ENCODE measurements around the gene NHSL2.

Gene NHSL2

GRCh38 chrX:72081605-72082320, 171.1 kb downstream of the NHSL2 start:
- H3K9me3 ChIP-seq (ENCODE audit: control insufficient read depth in 1 of 2, low read length in 2 of 2), result no peaks in the 10 kb centered on the region
- H3K4me1 ChIP-seq (ENCODE audit: control insufficient read depth in 1 of 2, insufficient read depth in 2 of 2, low read length in 2 of 2), result no peaks in the 10 kb centered on the region
- H3K27me3 ChIP-seq (ENCODE audit: control insufficient read depth in 1 of 2, insufficient read depth in 2 of 2, low read length in 2 of 2), result no peaks in the 10 kb centered on the region
- no peaks in the 10 kb centered on the region for H3K36me3 ChIP-seq (ENCODE audit: control insufficient read depth in 1 of 2, insufficient read depth in 2 of 2, low read length in 2 of 2)
- H3K4me3 ChIP-seq (ENCODE audit: low read depth in 1 of 2, low read length in 2 of 2), result no peak overlapping the region
- no peak overlapping the region for H3K9ac ChIP-seq (ENCODE audit: low read depth in 1 of 2, low read length in 2 of 2)
- no peak overlapping the region for H3K27ac ChIP-seq (ENCODE audit: low read depth, low read length)

- H3K9ac ChIP-seq (ENCODE audit: low read depth in 1 of 2, low read length in 2 of 2), result no peak overlapping the region
- no peaks in the 10 kb centered on the region for H3K4me1 ChIP-seq (ENCODE audit: control insufficient read depth in 1 of 2, insufficient read depth in 2 of 2, low read length in 2 of 2)
- no peaks in the 10 kb centered on the region for H3K9me3 ChIP-seq (ENCODE audit: control insufficient read depth in 1 of 2, low read length in 2 of 2)
- H3K27ac ChIP-seq (ENCODE audit: low read depth, low read length), result no peak overlapping the region
- H3K36me3 ChIP-seq (ENCODE audit: control insufficient read depth in 1 of 2, insufficient read depth in 2 of 2, low read length in 2 of 2), result no peaks in the 10 kb centered on the region
- H3K4me3 ChIP-seq (ENCODE audit: low read depth in 1 of 2, low read length in 2 of 2), result no peak overlapping the region
- H3K27me3 ChIP-seq (ENCODE audit: control insufficient read depth in 1 of 2, insufficient read depth in 2 of 2, low read length in 2 of 2), result no peaks in the 10 kb centered on the region
Observed at GRCh38 chrX:72083291-72083690, 172.6 kb downstream of the NHSL2 start.

- no peaks in the 10 kb centered on the region for H3K27me3 ChIP-seq (ENCODE audit: control insufficient read depth in 1 of 2, insufficient read depth in 2 of 2, low read length in 2 of 2)
- no peak overlapping the region for H3K27ac ChIP-seq (ENCODE audit: low read depth, low read length)
- H3K9ac ChIP-seq (ENCODE audit: low read depth in 1 of 2, low read length in 2 of 2), result no peak overlapping the region
Observed at GRCh38 chrX:72084114-72084513, 173.5 kb downstream of the NHSL2 start.

GRCh38 chrX:72086995-72087394, 176.3 kb downstream of the NHSL2 start:
- Histone ChIP-seq H3K36me3 (ENCODE audit: control insufficient read depth in 1 of 2, insufficient read depth in 2 of 2, low read length in 2 of 2) (no peaks in the 10 kb centered on the region), H3K9me3 (ENCODE audit: control insufficient read depth in 1 of 2, low read length in 2 of 2) (no peaks in the 10 kb centered on the region), H3K4me1 (ENCODE audit: control insufficient read depth in 1 of 2, insufficient read depth in 2 of 2, low read length in 2 of 2) (no peaks in the 10 kb centered on the region), H3K27ac (ENCODE audit: low read depth, low read length) (no peak overlapping the region), H3K9ac (ENCODE audit: low read depth in 1 of 2, low read length in 2 of 2) (no peak overlapping the region), H3K27me3 (ENCODE audit: control insufficient read depth in 1 of 2, insufficient read depth in 2 of 2, low read length in 2 of 2) (no peaks in the 10 kb centered on the region), H3K4me3 (ENCODE audit: low read depth in 1 of 2, low read length in 2 of 2) (no peak overlapping the region)

More at GRCh38 chrX:72084114-72084513, 173.5 kb downstream of the NHSL2 start:
- Histone ChIP-seq H3K36me3 (ENCODE audit: control insufficient read depth in 1 of 2, insufficient read depth in 2 of 2, low read length in 2 of 2) (no peaks in the 10 kb centered on the region), H3K9me3 (ENCODE audit: control insufficient read depth in 1 of 2, low read length in 2 of 2) (no peaks in the 10 kb centered on the region), H3K4me3 (ENCODE audit: low read depth in 1 of 2, low read length in 2 of 2) (no peak overlapping the region), H3K4me1 (ENCODE audit: control insufficient read depth in 1 of 2, insufficient read depth in 2 of 2, low read length in 2 of 2) (no peaks in the 10 kb centered on the region)

GRCh38 chrX:72088761-72089160, 178.1 kb downstream of the NHSL2 start:
- no peaks in the 10 kb centered on the region for H3K36me3 ChIP-seq (ENCODE audit: control insufficient read depth in 1 of 2, insufficient read depth in 2 of 2, low read length in 2 of 2)
- H3K4me1 ChIP-seq (ENCODE audit: control insufficient read depth in 1 of 2, insufficient read depth in 2 of 2, low read length in 2 of 2), result no peaks in the 10 kb centered on the region
- H3K9me3 ChIP-seq (ENCODE audit: control insufficient read depth in 1 of 2, low read length in 2 of 2), result no peaks in the 10 kb centered on the region
- H3K9ac ChIP-seq (ENCODE audit: low read depth in 1 of 2, low read length in 2 of 2), result no peak overlapping the region
- no peak overlapping the region for H3K27ac ChIP-seq (ENCODE audit: low read depth, low read length)
- H3K27me3 ChIP-seq (ENCODE audit: control insufficient read depth in 1 of 2, insufficient read depth in 2 of 2, low read length in 2 of 2), result no peaks in the 10 kb centered on the region
- no peak overlapping the region for H3K4me3 ChIP-seq (ENCODE audit: low read depth in 1 of 2, low read length in 2 of 2)

GRCh38 chrX:72089254-72089653, 178.6 kb downstream of the NHSL2 start:
- Histone ChIP-seq H3K27me3 (ENCODE audit: control insufficient read depth in 1 of 2, insufficient read depth in 2 of 2, low read length in 2 of 2) (no peaks in the 10 kb centered on the region), H3K27ac (ENCODE audit: low read depth, low read length) (no peak overlapping the region), H3K4me1 (ENCODE audit: control insufficient read depth in 1 of 2, insufficient read depth in 2 of 2, low read length in 2 of 2) (no peaks in the 10 kb centered on the region), H3K36me3 (ENCODE audit: control insufficient read depth in 1 of 2, insufficient read depth in 2 of 2, low read length in 2 of 2) (no peaks in the 10 kb centered on the region), H3K9ac (ENCODE audit: low read depth in 1 of 2, low read length in 2 of 2) (no peak overlapping the region), H3K4me3 (ENCODE audit: low read depth in 1 of 2, low read length in 2 of 2) (no peak overlapping the region), H3K9me3 (ENCODE audit: control insufficient read depth in 1 of 2, low read length in 2 of 2) (no peaks in the 10 kb centered on the region)

GRCh38 chrX:72094894-72095293, 184.2 kb downstream of the NHSL2 start:
- Histone ChIP-seq H3K36me3 (ENCODE audit: control insufficient read depth in 1 of 2, insufficient read depth in 2 of 2, low read length in 2 of 2) (no peaks in the 10 kb centered on the region), H3K4me3 (ENCODE audit: low read depth in 1 of 2, low read length in 2 of 2) (no peak overlapping the region), H3K9ac (ENCODE audit: low read depth in 1 of 2, low read length in 2 of 2) (no peak overlapping the region), H3K27ac (ENCODE audit: low read depth, low read length) (no peak overlapping the region), H3K9me3 (ENCODE audit: control insufficient read depth in 1 of 2, low read length in 2 of 2) (no peaks in the 10 kb centered on the region), H3K27me3 (ENCODE audit: control insufficient read depth in 1 of 2, insufficient read depth in 2 of 2, low read length in 2 of 2) (no peaks in the 10 kb centered on the region), H3K4me1 (ENCODE audit: control insufficient read depth in 1 of 2, insufficient read depth in 2 of 2, low read length in 2 of 2) (peaks cover 0 to 3% of the 10 kb centered on the region in 2 donors)

- H3K4me3 ChIP-seq (ENCODE audit: low read depth in 1 of 2, low read length in 2 of 2), result no peak overlapping the region
- H3K27me3 ChIP-seq (ENCODE audit: control insufficient read depth in 1 of 2, insufficient read depth in 2 of 2, low read length in 2 of 2), result no peaks in the 10 kb centered on the region
- H3K9me3 ChIP-seq (ENCODE audit: control insufficient read depth in 1 of 2, low read length in 2 of 2), result no peaks in the 10 kb centered on the region
- H3K4me1 ChIP-seq (ENCODE audit: control insufficient read depth in 1 of 2, insufficient read depth in 2 of 2, low read length in 2 of 2), result peaks cover 0 to 3% of the 10 kb centered on the region in 2 donors
- no peak overlapping the region for H3K9ac ChIP-seq (ENCODE audit: low read depth in 1 of 2, low read length in 2 of 2)
- H3K36me3 ChIP-seq (ENCODE audit: control insufficient read depth in 1 of 2, insufficient read depth in 2 of 2, low read length in 2 of 2), result no peaks in the 10 kb centered on the region
- no peak overlapping the region for H3K27ac ChIP-seq (ENCODE audit: low read depth, low read length)
Observed at GRCh38 chrX:72095370-72095769, 184.7 kb downstream of the NHSL2 start.

- Histone ChIP-seq H3K27me3 (ENCODE audit: control insufficient read depth in 1 of 2, insufficient read depth in 2 of 2, low read length in 2 of 2) (no peaks in the 10 kb centered on the region), H3K4me3 (ENCODE audit: low read depth in 1 of 2, low read length in 2 of 2) (no peak overlapping the region), H3K36me3 (ENCODE audit: control insufficient read depth in 1 of 2, insufficient read depth in 2 of 2, low read length in 2 of 2) (no peaks in the 10 kb centered on the region), H3K9ac (ENCODE audit: low read depth in 1 of 2, low read length in 2 of 2) (no peak overlapping the region), H3K9me3 (ENCODE audit: control insufficient read depth in 1 of 2, low read length in 2 of 2) (no peaks in the 10 kb centered on the region), H3K4me1 (ENCODE audit: control insufficient read depth in 1 of 2, insufficient read depth in 2 of 2, low read length in 2 of 2) (peaks cover 0 to 3% of the 10 kb centered on the region in 2 donors), H3K27ac (ENCODE audit: low read depth, low read length) (no peak overlapping the region)
Observed at GRCh38 chrX:72097098-72097497, 186.5 kb downstream of the NHSL2 start.

GRCh38 chrX:72100051-72100755, 189.6 kb downstream of the NHSL2 start:
- Histone ChIP-seq H3K4me3 (ENCODE audit: low read depth in 1 of 2, low read length in 2 of 2) (no peak overlapping the region), H3K9ac (ENCODE audit: low read depth in 1 of 2, low read length in 2 of 2) (no peak overlapping the region), H3K27ac (ENCODE audit: low read depth, low read length) (no peak overlapping the region), H3K36me3 (ENCODE audit: control insufficient read depth in 1 of 2, insufficient read depth in 2 of 2, low read length in 2 of 2) (no peaks in the 10 kb centered on the region), H3K4me1 (ENCODE audit: control insufficient read depth in 1 of 2, insufficient read depth in 2 of 2, low read length in 2 of 2) (peaks cover 0 to 8% of the 10 kb centered on the region in 2 donors), H3K9me3 (ENCODE audit: control insufficient read depth in 1 of 2, low read length in 2 of 2) (no peaks in the 10 kb centered on the region), H3K27me3 (ENCODE audit: control insufficient read depth in 1 of 2, insufficient read depth in 2 of 2, low read length in 2 of 2) (no peaks in the 10 kb centered on the region)

Data from duodenal mucosa (tissue), 2 donors.